ENCODE results near the gene ELL.

- TF ChIP-seq ZNF274 (IDR thresholded peaks at IDR 0.05; ENCODE audit: low read depth, low read length), result no peak
- TF ChIP-seq SUZ12 (IDR thresholded peaks at IDR 0.05; ENCODE audit: extremely low read depth, insufficient read depth, insufficient read length), result no peak
- no peak for TF ChIP-seq YY1 (IDR thresholded peaks at IDR 0.05; ENCODE audit: insufficient read depth, insufficient read length)
Measured at GRCh38 chr19:18500376-18500775, 21.5 kb downstream of the ELL start.
